Activated naive CD4-positive, alpha-beta T cell treated with anti-CD3 and anti-CD28 coated beads, Interleukin-2, amount 50 U/mL, for 16 hours (primary cell): Measurements from ENCODE around the gene SUV39H2.
"Not testable (repeated sequence)": the region's sequence is repeated elsewhere in the genome, so short reads cannot be mapped to it uniquely, and the experiment has no call there.

Experiments
- DNase-seq: peaks from one replicate; pipeline ENCODE4 v3.0.0-alpha.2; 2020

SUV39H2 gene

DNA sequence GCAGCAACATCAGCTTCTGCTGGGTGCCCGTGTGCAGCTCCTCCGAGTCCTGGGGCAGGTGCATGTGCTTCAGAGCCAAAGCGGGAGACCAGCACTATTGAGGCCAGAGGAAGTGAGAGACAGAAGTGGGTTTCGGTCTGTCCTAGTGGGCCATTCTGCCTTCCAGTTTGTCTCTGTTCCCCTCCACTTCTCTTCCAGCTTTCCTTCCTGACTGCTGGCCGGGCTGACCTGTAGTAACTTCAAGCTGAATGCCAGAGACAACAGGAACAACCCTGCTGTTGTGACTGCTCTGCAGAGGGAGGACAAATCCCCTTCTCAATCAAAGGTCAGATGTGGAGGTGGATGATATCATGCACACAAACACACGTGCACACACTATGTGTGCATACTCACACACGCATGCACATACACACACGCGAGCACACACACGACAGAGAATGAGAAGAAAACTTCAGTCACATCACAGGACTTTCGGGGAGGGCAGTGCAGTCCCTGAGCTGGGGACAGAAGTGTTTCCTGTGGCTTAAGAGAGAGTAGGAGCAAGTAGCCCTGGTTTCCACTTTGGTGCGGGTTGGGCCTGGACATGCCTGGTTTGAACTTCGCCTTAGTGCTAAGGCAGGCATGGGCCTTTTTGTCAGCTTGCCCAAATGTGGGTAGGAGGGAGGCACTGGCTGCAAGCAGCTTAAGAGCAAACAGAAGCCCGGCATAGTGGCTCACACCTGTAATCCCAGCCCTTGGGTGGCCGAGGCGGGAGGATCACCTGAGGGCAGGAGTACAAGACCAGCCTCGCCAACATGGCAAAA is 63.7 kb downstream of the SUV39H2 start:
- DNase-seq = not testable (repeated sequence)

GRCh38 chr10:14942950-14943338 is 64.3 kb downstream of the SUV39H2 start:
- DNase-seq = not testable (repeated sequence)

GRCh38 chr10:14945108-14945507 is 66.4 kb downstream of the SUV39H2 start:
- DNase-seq = no peak

DNA sequence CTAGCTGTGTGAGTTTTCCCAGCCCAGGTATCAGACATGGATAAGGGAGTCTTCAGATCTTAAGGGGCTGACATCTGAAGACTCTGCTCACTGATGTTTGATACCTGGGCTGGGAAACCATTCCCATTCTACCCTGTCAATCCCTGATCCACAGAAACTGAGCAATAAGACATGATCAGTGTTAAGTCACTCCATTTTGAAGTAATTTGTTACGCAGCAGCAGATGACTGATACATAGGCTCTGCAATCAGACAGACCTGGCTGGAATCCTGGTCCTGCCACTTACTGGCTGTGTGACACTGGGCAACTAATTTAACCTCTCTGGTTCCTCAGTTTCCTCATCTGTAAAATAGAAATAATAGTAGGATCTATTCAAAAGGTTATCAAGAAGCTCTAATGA is 68.6 kb downstream of the SUV39H2 start:
- no peak for DNase-seq

GRCh38 chr10:14949291-14949690 is 70.6 kb downstream of the SUV39H2 start:
- DNase-seq = no peak

GRCh38 chr10:14952851-14953423 is 74.3 kb downstream of the SUV39H2 start:
- no peak for DNase-seq

GRCh38 chr10:14953424-14954000 is 74.8 kb downstream of the SUV39H2 start:
- DNase-seq = no peak
